Measurements from ENCODE around the gene MPST.
A peak's percentile ranks its signal among the peaks of the same experiment; 100 is the strongest.

MPST gene

DNA sequence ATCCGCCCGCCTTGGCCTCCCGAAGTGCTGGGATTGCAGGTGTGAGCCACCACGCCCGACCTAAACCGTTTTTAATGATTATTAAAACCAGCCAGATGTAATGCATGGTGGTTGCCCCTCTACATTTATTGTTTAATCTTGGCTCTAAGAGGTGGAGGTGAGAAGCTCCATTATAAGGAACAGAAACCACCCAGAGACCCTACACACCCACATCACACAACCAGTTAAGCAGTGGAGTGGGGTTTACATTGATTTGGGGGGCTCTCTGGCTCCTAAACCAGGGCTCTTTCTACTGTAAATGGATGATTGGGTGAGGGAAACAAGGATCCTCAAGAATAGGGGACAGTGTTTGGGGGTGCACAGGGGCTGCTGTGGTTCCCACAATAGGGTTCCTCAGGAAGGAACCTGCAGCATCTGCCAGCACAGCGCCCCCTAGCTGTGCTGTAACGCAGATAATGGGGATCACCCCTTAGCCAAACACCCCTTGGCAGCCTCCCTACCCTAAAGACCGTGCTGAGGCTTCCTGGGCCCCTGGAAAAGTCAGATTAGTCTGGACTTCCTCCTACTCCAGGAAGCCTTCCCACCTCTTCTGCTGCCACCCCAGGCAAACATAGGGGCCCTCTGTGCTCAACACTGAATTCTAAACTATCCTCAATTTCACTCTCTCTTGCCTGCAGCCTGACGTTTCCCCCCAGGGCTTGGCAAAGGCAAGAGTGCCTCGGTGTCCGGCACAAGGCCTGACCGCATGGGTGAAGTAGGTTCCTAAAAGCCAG, 2.4 kb downstream of the MPST start:
- peak in 22 of 56 donors; percentile 6 to 69 (median 30) for DNase-seq

- DNase-seq: peak in 7 of 56 donors; percentile 8 to 53 (median 19)
These were observed 3.2 kb downstream of the MPST start for GRCh38 chr22:37022483-37023337.

GRCh38 chr22:37023743-37024338, 4.3 kb downstream of the MPST start:
- DNase-seq: no peak

DNA sequence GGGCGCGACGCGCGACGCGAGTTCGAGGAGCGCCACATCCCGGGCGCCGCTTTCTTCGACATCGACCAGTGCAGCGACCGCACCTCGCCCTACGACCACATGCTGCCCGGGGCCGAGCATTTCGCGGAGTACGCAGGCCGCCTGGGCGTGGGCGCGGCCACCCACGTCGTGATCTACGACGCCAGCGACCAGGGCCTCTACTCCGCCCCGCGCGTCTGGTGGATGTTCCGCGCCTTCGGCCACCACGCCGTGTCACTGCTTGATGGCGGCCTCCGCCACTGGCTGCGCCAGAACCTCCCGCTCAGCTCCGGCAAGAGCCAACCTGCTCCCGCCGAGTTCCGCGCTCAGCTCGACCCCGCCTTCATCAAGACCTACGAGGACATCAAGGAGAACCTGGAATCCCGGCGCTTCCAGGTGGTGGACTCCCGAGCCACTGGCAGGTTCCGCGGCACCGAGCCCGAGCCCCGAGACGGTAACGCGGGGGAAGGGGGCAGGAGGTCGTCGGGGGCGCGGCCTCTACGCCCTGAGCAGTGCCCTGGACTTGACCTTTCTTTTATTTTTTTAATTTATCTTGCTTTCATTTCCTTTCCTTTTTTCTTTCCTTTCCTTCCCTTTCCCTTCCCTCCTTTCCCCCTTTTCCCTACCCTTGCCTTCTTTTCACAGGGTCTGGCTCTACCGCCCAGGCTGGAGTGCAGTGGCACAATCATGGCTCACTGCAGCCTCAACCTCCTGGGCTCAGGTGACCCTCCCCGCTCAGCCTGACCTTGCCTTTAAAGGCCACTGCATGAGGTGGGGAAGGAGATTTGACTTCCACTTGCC, 5.0 kb downstream of the MPST start:
- DNase-seq: no peak

DNA sequence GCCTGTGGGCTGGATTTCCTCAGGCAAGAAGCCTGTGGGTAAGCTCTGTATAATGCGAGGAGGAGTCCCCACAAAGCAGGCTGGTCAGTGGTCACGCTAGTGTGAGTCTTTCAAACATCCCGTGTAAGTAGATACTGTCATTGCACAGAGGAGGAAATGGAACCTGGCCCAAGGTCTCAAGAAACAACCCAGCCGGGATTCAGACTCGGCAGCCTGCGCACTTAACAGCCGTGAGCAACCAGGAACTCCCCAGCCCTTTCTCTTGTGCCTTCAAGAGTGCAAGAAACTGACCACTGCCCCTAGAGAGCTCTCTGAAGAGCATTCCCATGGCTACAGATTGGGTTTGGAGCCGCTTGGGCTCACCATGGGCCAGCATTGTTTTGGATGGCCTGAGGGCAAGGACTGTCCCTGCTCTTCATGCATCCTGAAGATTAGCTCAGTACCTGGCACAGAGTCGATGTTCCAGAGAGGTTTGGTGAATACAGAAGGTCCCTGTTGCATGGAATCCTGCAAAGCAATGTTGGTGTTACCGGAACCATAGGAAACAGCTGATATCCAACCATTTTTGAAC, 6.0 kb downstream of the MPST start:
- DNase-seq: no peak

DNA sequence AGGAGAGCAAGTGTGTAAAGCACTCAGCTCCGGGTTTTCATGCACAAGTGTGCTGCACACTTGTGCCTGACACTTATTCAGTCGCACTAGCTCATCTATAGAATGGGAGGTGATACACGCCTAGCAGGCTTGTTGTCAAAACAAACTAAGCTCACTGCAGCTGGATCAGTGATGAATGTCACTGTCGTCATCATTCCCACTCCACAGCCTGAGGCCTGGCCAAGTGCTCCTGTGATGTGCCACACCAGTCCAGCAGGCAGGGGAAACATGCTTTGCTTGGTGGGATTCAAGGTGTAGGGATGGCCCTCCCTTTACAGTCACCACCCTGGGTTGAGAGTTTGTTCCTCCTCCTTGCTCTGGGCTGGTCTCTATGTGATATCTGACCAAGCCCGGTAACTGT, 6.8 kb downstream of the MPST start:
- DNase-seq: peak in 7 of 56 donors; percentile 13 to 42 (median 19)

- DNase-seq: no peak
These were observed 8.0 kb downstream of the MPST start for GRCh38 chr22:37027556-37027955.

DNA sequence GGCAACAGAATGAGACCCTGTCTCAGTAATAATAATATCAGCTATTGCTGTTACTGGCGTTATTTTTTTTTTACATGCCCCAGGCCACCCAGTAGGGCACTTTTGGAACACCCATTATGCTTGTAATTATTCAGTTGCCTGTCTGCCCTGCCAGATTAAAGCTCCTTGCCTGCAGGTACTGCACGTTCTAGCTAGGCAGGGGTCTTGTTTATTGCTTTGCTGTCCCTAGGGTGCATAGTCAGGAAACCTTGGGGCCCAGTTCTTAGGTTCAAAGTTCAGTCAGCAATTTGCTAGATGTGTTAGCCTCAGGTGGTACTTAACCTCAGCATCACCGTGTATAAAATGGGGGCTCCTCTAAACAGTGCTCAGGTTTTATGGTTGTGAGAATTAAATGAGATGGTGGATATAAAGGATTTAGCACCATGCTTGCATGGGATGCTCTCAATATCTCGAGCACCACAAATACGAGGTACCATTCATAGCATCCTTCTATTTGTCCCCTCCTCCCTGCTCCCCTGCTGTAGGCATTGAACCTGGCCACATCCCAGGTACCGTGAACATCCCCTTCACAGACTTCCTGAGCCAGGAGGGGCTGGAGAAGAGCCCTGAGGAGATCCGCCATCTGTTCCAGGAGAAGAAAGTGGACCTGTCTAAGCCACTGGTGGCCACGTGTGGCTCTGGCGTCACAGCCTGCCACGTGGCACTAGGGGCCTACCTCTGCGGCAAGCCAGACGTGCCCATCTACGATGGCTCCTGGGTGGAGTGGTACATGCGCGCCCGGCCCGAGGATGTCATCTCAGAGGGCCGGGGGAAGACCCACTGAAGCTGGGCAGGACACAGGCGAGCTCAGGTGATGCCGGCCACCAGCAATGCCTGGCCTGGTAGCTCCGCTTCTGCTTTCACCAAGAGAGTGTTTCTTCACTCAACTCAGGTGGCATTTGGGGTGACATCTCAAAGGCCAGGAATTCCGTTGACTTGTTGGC, 9.4 kb downstream of the MPST start:
- no peak for DNase-seq

DNA sequence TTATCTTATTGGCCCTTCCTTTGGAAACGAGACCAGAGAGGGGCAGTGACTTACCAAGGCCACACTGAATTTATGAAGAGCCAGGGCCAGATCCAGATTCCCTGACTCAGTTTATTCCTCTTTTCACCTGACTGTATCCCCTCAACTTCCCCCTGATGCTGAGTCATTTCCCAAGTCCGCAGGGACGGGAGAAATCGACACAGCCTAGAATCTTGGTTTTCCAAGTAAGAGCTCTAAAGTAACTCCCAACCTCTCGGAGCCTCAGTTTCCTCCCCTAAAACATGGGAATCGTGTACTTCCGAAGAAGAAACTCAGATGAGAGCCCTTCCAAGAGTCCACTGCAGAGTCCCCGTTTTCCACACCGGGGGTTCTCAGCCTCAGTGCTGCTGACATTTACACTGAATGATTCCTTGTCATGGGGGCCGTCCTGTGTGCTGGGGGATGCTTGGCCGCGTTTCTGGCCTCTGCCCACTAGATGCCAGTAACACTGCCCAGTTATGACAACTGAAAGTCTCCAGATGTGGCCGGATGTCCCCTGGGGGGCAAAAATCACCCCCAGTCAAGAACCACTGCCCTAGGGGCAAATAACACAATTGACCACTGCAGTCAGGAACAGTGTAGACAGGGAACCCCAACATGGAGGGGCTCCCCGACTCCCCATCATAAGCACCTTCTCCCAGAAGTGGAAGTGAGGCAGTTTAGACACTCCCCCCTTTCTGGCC, 11.2 kb downstream of the MPST start:
- no peak for DNase-seq

DNA sequence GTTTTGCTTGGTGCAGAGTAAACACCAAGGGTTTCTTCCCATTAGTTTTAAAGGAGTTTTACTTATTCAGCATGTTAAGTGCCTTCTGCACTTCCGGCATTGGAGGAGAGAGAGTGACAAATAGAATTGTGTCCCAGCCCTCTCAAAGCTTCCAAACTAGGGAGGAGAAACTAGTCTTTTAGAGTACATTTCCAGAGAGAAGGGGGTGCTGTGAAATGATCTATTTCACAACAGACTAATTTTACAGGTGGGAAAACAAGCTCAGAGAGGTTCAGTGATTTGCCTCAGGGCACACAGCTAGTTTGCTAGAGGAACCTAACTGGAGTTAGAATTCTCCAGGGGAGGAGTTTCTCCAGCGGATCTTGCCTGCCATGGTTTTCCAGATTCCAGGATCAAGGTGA, 12.6 kb downstream of the MPST start:
- DNase-seq: no peak

DNA sequence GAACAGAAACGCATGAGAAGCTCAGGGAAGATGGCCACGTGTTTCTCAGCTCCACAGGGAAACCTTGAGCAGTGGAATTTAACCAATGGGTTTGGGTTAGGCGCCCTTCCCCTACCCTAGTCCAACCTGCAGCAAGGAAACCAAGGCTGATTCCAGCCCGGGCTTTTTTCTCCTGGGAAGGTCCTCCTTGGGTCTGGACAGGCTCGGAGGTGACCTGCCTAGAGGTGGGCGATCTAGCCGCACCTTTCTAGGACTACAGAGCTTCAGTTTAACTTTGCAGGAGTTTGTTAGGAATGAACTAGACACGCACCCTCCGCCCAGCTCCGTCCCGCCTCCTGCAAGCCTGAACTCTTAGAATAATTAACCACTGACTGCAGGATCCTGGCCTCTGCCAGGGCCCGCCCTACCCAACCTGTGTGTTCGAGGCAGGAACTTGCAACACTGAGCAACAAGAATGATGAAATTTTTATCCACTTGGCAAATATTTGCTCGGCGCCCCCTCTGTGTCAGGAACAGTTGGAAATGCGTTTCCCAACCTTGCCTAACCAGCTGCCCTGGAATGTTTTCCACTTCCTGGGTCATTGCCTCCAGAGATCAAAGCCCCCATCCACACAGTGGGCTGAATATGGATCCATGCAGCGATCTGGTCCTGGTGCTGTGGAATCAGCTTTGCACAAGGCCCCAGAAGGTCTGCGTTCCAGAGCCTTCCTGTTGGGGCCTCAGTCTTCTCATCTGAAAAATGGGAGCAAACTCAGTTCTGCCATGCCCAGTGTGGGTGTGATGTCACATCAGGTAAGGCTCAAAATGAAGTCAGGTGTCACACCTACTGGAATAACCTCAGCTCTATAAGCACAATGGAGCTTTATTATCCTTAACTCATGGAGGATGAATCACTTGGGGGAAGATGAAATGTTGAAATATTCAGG, 13.3 kb downstream of the MPST start:
- no peak for DNase-seq

DNA sequence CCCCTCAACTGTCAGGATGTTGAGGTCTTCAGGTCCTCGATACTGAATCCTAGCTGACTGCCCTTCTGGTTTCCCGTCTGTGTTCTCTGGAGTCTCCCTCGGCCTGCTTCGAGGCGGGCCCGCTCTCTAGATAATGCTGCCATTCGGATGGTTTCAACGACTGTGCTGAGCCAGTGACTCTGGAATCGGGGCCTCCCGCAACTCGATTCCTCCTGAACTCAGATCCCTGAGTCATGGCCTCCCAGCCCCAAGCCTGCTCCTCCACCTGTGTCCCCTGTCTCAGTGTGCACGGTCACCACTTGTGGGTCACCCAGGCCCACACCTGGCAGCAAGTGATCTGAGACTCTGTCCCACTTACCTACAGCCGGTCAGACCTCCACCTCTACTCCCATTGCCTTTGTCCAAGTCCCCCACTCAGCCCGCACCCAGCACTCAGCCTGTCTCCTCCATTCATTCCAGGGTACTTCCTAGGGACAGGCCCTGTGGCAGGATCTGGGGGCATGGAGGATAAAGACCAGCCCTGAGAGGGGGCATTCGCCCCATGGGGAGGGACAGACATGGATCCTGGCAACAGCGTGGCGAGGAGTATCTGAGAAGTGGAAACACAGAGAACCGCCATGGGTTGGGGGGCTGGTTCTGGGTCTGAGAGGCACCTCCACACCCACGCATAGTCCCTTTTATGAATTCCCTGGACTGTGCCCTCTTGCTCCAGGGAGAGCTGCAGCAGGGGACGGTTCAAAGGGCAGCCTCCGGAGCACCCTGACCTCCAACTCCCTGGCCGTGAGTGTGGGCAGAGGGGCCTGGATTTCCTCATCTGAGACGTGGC, 14.3 kb downstream of the MPST start:
- DNase-seq: no peak

DNA sequence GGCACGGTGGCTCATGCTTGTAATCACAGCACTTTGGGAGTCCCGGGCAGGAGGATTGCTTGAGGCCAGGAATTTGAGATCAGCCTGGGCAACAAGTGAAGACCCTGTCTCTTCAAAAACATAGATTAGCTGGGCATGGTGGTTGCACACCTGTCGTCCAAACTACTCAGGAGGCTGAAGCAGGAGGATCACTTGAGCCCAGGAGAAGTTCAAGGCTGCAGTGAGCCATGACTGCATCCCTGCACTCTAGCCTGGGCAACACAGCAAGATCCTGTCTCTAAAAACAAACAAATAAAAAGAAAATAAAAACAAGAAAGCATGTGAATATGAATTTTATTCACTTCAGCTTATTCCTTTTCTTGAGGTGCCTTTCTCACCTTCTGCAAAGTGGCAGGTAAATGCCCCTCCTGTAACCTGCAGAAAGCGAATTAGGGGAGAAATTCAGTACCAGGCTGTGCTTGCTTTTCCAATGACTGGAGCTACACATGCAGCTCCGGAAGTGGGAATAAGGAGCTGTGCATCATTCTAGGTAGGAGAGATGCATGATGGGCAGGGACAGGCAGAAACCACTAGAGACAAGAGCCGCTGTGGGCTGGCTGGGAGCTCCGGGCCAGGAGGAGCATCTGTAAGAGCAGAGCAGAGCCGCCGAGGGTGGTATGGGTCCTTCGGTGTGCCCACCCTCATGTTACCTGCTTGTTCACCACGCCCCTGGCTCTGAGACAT, 17.3 kb downstream of the MPST start:
- no peak for DNase-seq

DNA sequence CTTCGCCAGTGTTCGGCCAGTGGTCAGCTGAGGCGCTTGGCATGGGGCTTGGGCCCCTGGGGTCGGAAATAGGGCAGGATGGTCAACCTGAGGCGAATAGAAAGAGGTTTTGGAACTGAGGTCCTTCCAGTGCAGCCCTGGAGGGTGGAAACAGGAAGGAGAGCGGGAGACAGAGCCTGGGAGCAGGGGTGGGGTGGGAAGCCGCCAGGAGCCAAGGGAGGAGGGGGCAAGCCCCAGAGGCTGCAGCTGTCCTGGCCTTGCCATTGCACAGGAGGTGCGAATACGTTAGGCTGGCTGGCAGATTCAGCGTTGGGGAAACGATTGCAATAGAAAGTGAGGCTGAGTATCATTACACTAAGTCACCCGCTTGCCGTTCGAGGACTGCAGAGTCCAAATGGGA, 18.1 kb downstream of the MPST start:
- no peak for DNase-seq

DNA sequence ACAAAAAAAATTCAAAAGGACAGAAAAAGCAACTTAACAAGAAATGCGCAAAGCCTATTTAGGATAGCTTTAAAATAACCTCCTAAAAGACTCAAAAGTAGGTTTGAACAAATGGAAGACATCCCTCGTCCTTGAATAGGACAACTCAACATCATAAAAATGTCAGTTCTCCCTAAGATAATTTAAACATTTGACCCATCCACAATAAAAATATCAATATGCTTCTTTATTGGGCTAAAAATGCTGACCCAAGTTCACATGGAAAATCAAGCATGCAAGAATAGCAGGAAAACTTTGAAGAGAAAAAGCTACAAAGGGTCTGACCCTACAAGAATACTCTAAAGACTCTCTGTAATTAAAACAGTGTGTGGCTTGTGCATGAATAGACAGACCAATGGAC, 19.9 kb downstream of the MPST start:
- DNase-seq: no peak

DNA sequence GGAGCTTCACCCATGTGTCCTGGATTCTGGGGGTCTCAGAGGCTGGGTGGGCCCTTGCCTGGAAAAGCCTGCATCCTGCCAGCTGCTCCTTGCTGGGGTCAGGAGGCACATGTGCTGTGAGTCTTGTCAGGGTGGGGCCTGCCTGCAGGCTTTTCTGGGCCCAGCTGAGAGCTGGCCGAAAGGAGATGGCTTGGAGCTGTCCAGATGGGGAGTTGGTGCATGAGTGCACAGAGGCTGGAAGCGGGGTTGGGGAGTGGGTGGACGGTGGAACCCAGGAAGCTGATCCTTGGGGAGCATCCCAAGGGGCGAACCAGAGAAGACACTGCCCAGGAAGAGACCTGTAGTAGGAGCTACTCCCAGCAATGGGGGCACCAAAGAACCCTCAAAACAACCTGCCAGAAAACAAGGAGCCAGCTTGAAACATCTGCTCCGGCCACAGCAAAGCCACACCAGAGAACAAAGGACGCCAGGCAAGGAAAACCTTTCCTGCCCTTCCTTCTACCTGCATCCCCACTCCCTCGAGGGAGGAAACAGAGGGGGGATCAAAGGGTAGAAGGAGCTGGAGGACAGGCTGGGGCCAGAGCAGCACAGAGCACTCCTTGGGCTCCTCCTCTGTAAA, 23.8 kb downstream of the MPST start:
- no peak for DNase-seq
